ENCODE measurements around the gene ADGRE1. TPM values are rescaled to one million over a fixed set of nuclear protein-coding genes. Genes with fewer than 3 reads are reported as not detected.

Gene ADGRE1
- total and polyA plus RNA-seq, 2 of the 13 experiments (the other 11 are each of a cell fraction or from before 2014, with no cell fraction given): not detected

GRCh38 chr19:6903446-6903845 is 16.1 kb downstream of the ADGRE1 start (continued):
- TF ChIP-seq SOX6 (IDR thresholded peaks at IDR 0.05) (no peak), SOX6 (CRISPR knock-in tag; IDR thresholded peaks at IDR 0.05) (no peak), ZNF777 (CRISPR knock-in tag; IDR thresholded peaks at IDR 0.05) (no peak), JDP2 (CRISPR knock-in tag; IDR thresholded peaks at IDR 0.05; ENCODE audit: borderline replicate concordance) (no peak), MLLT10 (CRISPR knock-in tag; IDR thresholded peaks at IDR 0.05) (no peak), TAF15 (IDR thresholded peaks at IDR 0.05; ENCODE audit: low read depth, low read length, poor library complexity, severe bottlenecking) (no peak), EHMT2 (IDR thresholded peaks at IDR 0.05; ENCODE audit: borderline replicate concordance, low read depth, low read length) (no peak), ZBTB34 (CRISPR knock-in tag; IDR thresholded peaks at IDR 0.05) (no peak)
- TF ChIP-seq, protein P1, sequence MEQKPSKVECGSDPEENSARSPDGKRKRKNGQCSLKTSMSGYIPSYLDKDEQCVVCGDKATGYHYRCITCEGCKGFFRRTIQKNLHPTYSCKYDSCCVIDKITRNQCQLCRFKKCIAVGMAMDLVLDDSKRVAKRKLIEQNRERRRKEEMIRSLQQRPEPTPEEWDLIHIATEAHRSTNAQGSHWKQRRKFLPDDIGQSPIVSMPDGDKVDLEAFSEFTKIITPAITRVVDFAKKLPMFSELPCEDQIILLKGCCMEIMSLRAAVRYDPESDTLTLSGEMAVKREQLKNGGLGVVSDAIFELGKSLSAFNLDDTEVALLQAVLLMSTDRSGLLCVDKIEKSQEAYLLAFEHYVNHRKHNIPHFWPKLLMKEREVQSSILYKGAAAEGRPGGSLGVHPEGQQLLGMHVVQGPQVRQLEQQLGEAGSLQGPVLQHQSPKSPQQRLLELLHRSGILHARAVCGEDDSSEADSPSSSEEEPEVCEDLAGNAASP (CRISPR knock-in tag; IDR thresholded peaks at IDR 0.05; ENCODE audit: borderline replicate concordance): no peak

DNA sequence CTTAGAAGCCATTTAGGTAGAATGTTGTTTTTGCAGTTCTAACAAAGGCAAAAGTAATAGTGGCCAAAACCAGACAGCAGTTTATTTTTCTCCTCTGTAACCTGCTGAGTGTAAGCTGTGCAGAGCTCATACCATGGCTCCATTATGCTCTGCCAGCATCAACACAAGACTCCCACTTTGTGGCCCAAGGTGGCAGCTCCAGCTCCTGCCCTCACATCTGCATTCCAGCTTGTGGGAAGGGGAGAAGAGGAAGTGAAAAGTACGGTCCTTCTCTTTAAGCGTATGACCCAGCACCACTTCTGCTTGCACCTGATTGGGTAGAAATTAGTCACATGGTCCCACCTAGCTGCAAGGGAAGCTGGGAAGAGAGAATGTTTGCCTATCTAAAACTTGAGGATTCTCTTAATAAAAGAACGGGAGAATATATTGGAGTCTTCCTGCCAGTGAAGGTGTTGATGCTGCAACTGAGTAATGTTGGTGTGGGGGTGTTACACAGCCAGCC is 19.2 kb downstream of the ADGRE1 start:
- in situ Hi-C loops (cut with HindIII; ENCODE audit: extremely low pct_ligation_motif_present, low pct_unique_long_range_greater_than_20kb): no loop called here
- no peaks in the 10 kb centered on the region for H3K4me1 ChIP-seq (ENCODE audit: insufficient read depth, low read length)
- ATAC-seq (no peak), FAIRE-seq (no peak), DNase-seq (ENCODE audit: low spot score) (no peak)
- no peaks in the 10 kb centered on the region for H4K20me1 ChIP-seq (ENCODE audit: insufficient read depth, low read length)
- no peak overlapping the region for H3K9ac ChIP-seq (ENCODE audit: insufficient read depth, low read depth, low read length)
- no peaks in the 10 kb centered on the region for H3K27me3 ChIP-seq (ENCODE audit: control insufficient read depth in 1 of 2, insufficient read depth in 2 of 2, low read length in 2 of 2)
- no peaks in the 10 kb centered on the region for H3K79me2 ChIP-seq (ENCODE audit: insufficient read depth, low read length)
- BruUV-seq (replicated peaks): no TSS peak
- CTCF ChIA-PET (ENCODE audit: low intra/inter-chr PET ratio, low total read pairs): no interaction called here
- no peak overlapping the region for H3K27ac ChIP-seq (ENCODE audit: extremely low read length, insufficient read depth, low read length)
- H3K4me2 ChIP-seq (ENCODE audit: low read depth, low read length): no peak overlapping the region
- H3K9me3 ChIP-seq (ENCODE audit: low read length): peaks cover 20% of the 10 kb centered on the region
- POLR2A ChIA-PET: no interaction called here
- no peaks in the 10 kb centered on the region for H3K36me3 ChIP-seq (replicated peaks in 1 of 2; ENCODE audit: control insufficient read depth in 1 of 2, insufficient read depth in 2 of 2, low read length in 2 of 2)
- no peak overlapping the region for H2AFZ ChIP-seq (ENCODE audit: low read length)
- no peak overlapping the region for H3K4me3 ChIP-seq (replicated peaks in 1 of 3; ENCODE audit: insufficient read depth in 1 of 3, low read depth in 2 of 3, low read length in 3 of 3)
- intact Hi-C loops (cut with micrococcal nuclease; ENCODE audit: unreplicated experiment): no loop called here
- WGBS (ENCODE audit: low lambda C conversion rate): 26% methylated on average over 3 of the region's 3 CpGs
- TF ChIP-seq ZSCAN31 (CRISPR knock-in tag; IDR thresholded peaks at IDR 0.05; ENCODE audit: low read depth): no peak
- TF ChIP-seq RERE (CRISPR knock-in tag; IDR thresholded peaks at IDR 0.05; ENCODE audit: low read depth): no peak
- no peak for TF ChIP-seq ZNF570 (CRISPR knock-in tag; IDR thresholded peaks at IDR 0.05; ENCODE audit: borderline replicate concordance)
- TF ChIP-seq JUN (CRISPR knock-in tag; IDR thresholded peaks at IDR 0.05): no peak

Measured in HepG2 (cell line).